ENCODE data around the gene GREB1.

GREB1 gene

DNA sequence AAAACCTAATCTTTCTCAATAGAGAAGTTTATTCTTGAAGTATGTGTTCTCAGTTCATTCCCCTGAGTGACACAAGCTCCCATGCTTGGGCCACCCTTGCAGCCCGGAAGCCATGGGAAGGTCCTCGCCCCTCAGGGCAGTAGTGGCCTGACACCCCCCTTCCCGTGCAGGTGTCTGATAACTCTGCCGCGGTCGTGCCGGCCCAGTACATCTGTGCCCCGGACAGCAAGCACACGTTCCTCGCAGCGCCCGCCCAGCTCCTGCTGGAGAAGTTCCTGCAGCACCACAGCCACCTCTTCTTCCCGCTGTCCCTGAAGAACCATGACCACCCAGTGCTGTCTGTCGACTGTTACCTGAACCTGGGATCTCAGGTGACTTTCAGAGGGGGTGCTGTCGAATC is 103.7 kb downstream of the GREB1 start:
- peaks cover 0 to 25% (median 0%) of the 10 kb centered on the region in 3 donors for H3K36me3 ChIP-seq
- DNase-seq: no peak
- intact Hi-C loops (cut with DNase I; ENCODE audit: low total_unique reads): no loop called here
- no peak overlapping the region for H3K27ac ChIP-seq
- no peaks in the 10 kb centered on the region for H3K4me1 ChIP-seq
- H3K9me3 ChIP-seq: no peaks in the 10 kb centered on the region
- no peak overlapping the region for H3K4me3 ChIP-seq
- TF ChIP-seq, protein P1, sequence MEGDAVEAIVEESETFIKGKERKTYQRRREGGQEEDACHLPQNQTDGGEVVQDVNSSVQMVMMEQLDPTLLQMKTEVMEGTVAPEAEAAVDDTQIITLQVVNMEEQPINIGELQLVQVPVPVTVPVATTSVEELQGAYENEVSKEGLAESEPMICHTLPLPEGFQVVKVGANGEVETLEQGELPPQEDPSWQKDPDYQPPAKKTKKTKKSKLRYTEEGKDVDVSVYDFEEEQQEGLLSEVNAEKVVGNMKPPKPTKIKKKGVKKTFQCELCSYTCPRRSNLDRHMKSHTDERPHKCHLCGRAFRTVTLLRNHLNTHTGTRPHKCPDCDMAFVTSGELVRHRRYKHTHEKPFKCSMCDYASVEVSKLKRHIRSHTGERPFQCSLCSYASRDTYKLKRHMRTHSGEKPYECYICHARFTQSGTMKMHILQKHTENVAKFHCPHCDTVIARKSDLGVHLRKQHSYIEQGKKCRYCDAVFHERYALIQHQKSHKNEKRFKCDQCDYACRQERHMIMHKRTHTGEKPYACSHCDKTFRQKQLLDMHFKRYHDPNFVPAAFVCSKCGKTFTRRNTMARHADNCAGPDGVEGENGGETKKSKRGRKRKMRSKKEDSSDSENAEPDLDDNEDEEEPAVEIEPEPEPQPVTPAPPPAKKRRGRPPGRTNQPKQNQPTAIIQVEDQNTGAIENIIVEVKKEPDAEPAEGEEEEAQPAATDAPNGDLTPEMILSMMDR (IDR thresholded peaks at IDR 0.05): no peak
- peaks cover 0 to 7% of the 10 kb centered on the region in 2 donors for H3K27me3 ChIP-seq

DNA sequence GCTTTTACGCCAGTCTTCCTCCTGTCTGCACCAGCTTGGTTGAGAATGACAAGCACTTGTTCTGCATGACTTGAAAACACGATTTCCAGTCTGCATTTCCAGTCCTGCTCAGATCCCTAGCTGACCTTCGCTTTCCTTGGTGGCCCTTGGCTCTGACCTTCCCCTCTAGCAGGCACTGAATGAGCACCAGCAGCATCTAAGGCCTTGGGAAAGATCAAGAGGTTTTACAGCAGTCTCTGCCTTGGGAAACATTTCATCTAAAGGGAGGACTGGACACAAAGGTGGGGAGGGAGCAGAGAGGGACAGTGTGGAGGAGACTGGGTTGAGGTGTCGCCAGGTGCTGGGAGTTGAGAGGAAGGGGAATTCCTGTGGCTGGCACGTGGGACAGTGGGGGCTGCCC is 105.7 kb downstream of the GREB1 start:
- intact Hi-C loops (cut with DNase I; ENCODE audit: low total_unique reads): no loop called here
- Histone ChIP-seq H3K4me3 (no peak overlapping the region), H3K9me3 (no peaks in the 10 kb centered on the region), H3K27ac (no peak overlapping the region), H3K27me3 (peaks cover 0 to 7% of the 10 kb centered on the region in 2 donors), H3K36me3 (peaks cover 0 to 12% (median 0%) of the 10 kb centered on the region in 3 donors), H3K4me1 (no peaks in the 10 kb centered on the region)
- no peak for DNase-seq
- TF ChIP-seq, protein P1 (IDR thresholded peaks at IDR 0.05): no peak

DNA sequence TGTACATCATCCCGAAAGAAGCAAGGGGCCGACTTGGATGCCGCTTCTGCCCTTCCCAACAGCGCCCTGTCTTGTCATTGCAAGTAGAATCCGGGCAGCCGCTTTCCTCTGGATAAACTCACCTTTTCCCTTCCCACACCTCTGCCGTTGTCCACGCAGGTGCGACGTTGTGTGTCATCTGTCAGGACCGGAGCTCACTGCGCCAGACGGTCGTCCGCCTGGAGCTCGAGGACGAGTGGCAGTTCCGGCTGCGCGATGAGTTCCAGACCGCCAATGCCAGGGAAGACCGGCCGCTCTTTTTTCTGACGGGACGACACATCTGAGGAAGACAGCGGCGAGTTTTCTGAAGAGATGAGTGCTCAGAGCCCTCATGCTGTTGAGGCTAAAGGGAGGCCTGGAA is 106.3 kb downstream of the GREB1 start:
- Histone ChIP-seq H3K4me1 (no peaks in the 10 kb centered on the region), H3K27me3 (peaks cover 0 to 7% of the 10 kb centered on the region in 2 donors), H3K9me3 (no peaks in the 10 kb centered on the region), H3K4me3 (no peak overlapping the region), H3K27ac (no peak overlapping the region), H3K36me3 (peaks cover 0 to 11% (median 0%) of the 10 kb centered on the region in 3 donors)
- TF ChIP-seq, protein P1 (IDR thresholded peaks at IDR 0.05): no peak
- intact Hi-C loops (cut with DNase I; ENCODE audit: low total_unique reads): no loop called here
- no peak for DNase-seq

DNA sequence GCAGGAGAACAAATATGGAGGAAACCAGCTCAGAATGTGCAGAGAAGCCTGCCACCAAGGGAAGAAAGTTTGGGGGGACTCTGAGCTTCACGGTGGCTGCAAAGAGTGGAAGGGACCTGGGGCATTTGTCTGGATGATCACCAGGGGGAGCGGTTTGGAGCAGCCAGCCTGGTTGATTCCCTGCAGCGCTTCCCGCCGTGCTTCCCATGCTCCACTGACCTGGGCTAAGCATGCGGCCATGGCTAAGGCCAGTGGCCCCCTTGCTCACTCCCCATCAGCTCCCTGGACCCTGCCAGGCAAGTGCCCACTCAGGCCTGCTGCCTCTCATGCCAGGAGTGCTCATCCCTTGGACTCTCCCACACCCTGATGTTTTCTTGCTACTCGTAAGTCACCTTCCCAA is 109.1 kb downstream of the GREB1 start:
- TF ChIP-seq, protein P1 (IDR thresholded peaks at IDR 0.05): no peak
- no peaks in the 10 kb centered on the region for H3K4me1 ChIP-seq
- no peak for DNase-seq
- H3K27me3 ChIP-seq: peaks cover 0 to 7% of the 10 kb centered on the region in 2 donors
- no peak overlapping the region for H3K27ac ChIP-seq
- intact Hi-C loops (cut with DNase I; ENCODE audit: low total_unique reads): no loop called here
- H3K4me3 ChIP-seq: no peak overlapping the region
- H3K36me3 ChIP-seq: peaks cover 0 to 6% (median 0%) of the 10 kb centered on the region in 3 donors
- H3K9me3 ChIP-seq: no peaks in the 10 kb centered on the region

DNA sequence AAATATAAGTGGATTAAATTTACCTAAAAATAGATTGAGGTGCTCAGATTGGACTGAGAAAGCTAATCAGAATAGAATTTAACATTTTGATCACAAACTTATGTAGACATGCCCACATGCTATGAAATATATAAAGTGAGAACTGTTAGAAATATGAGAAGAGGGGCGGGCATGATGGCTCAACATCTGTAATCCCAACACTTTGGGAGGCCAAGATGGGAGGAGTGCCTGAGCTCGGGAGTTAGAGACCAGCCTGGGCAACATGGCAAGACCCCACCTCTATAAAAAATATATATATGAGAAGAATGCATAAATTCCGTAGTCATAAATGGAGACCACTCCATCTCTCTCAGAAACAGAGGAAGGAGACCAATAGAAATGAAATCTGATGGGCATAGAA is 110.4 kb downstream of the GREB1 start:
- intact Hi-C loops (cut with DNase I; ENCODE audit: low total_unique reads): no loop called here
- H3K4me1 ChIP-seq: no peaks in the 10 kb centered on the region

More for the DNA sequence above, 110.4 kb downstream of the GREB1 start:
- H3K27me3 ChIP-seq: peaks cover 0 to 6% of the 10 kb centered on the region in 2 donors
- no peak overlapping the region for H3K27ac ChIP-seq
- DNase-seq: no peak
- peaks cover 0 to 3% (median 0%) of the 10 kb centered on the region in 3 donors for H3K36me3 ChIP-seq
- H3K4me3 ChIP-seq: no peak overlapping the region
- no peaks in the 10 kb centered on the region for H3K9me3 ChIP-seq
- TF ChIP-seq, protein P1 (IDR thresholded peaks at IDR 0.05): no peak
